SK-N-SH (cell line): Measurements from ENCODE around the gene ATP5F1E. TPM values are rescaled to one million over a fixed set of nuclear protein-coding genes. Genes with fewer than 3 reads are reported as not detected.

ENCODE experiments used
- CTCF ChIA-PET: fragments of 300-600, 350-600 bp; formaldehyde crosslinking; extraction: SDS; loops from one replicate; lab custom pipeline; 2021; lab: Yijun Ruan, JAX
- POLR2A ChIA-PET: fragments of 350-600 bp; sonication (Branson Sonifier 250); formaldehyde crosslinking; extraction: SDS; loops from one replicate; lab custom pipeline; 2020; ENCODE audit warnings: antibody characterized with exemption, inconsistent platforms; lab: Yijun Ruan, JAX
- DNase-seq: peaks from one replicate; pipeline ENCODE4 v3.0.0; 2012
- H2AFZ ChIP-seq: fragments of 200-600 bp; sonication (generic); 2 replicates; pipeline ENCODE4 v1.8.1; 2016; ENCODE audit warnings: antibody characterized with exemption, mild to moderate bottlenecking, low read depth
- H3F3A ChIP-seq: fragments of 200-600 bp; sonication (generic); replicated peaks from 2 replicates; pipeline ENCODE3; 2016; ENCODE audit warnings: antibody characterized with exemption, mild to moderate bottlenecking; ENCODE audit not compliant: insufficient read depth
- H3K27ac ChIP-seq, 2 experiments: fragments of 200-500 bp in 1 of 2; fragments of 200-600 bp in 1 of 2; sonication (Bioruptor generic) in 1 of 2; sonication (generic), shearing (Covaris generic) in 1 of 2; 2 replicates each; pipeline versions ENCODE4 v1.5.1 to v1.6.1; 2014 to 2016; ENCODE audit warnings: low read depth in 2 of 2, inconsistent platforms in 1 of 2, low read length in 1 of 2, mild to moderate bottlenecking in 1 of 2, mixed read lengths in 1 of 2
- H3K27me3 ChIP-seq: fragments of 200-600 bp; sonication (generic), shearing (Covaris generic); 2 replicates; pipeline ENCODE4 v1.6.1; 2016; ENCODE audit warnings: mixed run types; ENCODE audit not compliant: insufficient read depth
- H3K36me3 ChIP-seq, 2 experiments: fragments of 200-500 bp in 1 of 2; fragments of 200-600 bp in 1 of 2; sonication (Bioruptor generic) in 1 of 2; sonication (generic) in 1 of 2; replicated peaks in 1 of 2; 2 replicates each; pipeline versions ENCODE3 to v1.5.1; 2014 to 2016; ENCODE audit warnings: low read length in 1 of 2, mild to moderate bottlenecking in 1 of 2; ENCODE audit not compliant: insufficient read depth in 2 of 2, control insufficient read depth in 1 of 2
- H3K4me1 ChIP-seq, 2 experiments: fragments of 200-500 bp in 1 of 2; fragments of 200-600 bp in 1 of 2; sonication (Bioruptor generic) in 1 of 2; sonication (generic), shearing (Covaris generic) in 1 of 2; 2 replicates each; pipeline versions ENCODE4 v1.5.1 to v1.6.1; 2014 to 2016; ENCODE audit warnings: low read depth in 1 of 2, low read length in 1 of 2, mixed run types in 1 of 2; ENCODE audit not compliant: insufficient read depth in 2 of 2, control insufficient read depth in 1 of 2
- H3K4me2 ChIP-seq: fragments of 200-600 bp; sonication (generic), shearing (Covaris generic); 2 replicates; pipeline ENCODE4 v1.6.1; 2017; ENCODE audit warnings: mixed run types
- H3K4me3 ChIP-seq, 2 experiments: fragments of 200-500 bp in 1 of 2; fragments of 200-600 bp in 1 of 2; sonication (Bioruptor generic) in 1 of 2; sonication (generic), shearing (Covaris generic) in 1 of 2; 2 replicates each; pipeline versions ENCODE4 v1.5.1 to v1.8.1; 2014 to 2016; ENCODE audit warnings: low read depth in 2 of 2, inconsistent platforms in 1 of 2, low read length in 1 of 2, mild to moderate bottlenecking in 1 of 2, mixed read lengths in 1 of 2, moderate library complexity in 1 of 2
- H3K79me2 ChIP-seq: fragments of 200-600 bp; sonication (generic); 2 replicates; pipeline ENCODE4 v1.8.1; 2017; ENCODE audit warnings: mild to moderate bottlenecking; ENCODE audit not compliant: insufficient read depth
- H3K9ac ChIP-seq: fragments of 200-600 bp; sonication (generic); 2 replicates; pipeline ENCODE4 v1.6.1; 2017; ENCODE audit warnings: mixed run types
- H3K9me2 ChIP-seq: fragments of 200-600 bp; sonication (generic); 2 replicates; pipeline ENCODE4 v1.6.1; 2017; ENCODE audit warnings: mixed run types
- H3K9me3 ChIP-seq: fragments of 200-600 bp; sonication (generic); 2 replicates; pipeline ENCODE4 v1.6.1; 2017; ENCODE audit warnings: mixed run types, mild to moderate bottlenecking, moderate library complexity
- H4K20me1 ChIP-seq: fragments of 200-600 bp; sonication (generic); 2 replicates; pipeline ENCODE4 v1.6.1; 2017; ENCODE audit warnings: mild to moderate bottlenecking, mixed run types; ENCODE audit not compliant: insufficient read depth
- EZH2phosphoT487 ChIP-seq: fragments of 200-600 bp; sonication (generic); IDR thresholded peaks from 2 replicates; pipeline ENCODE4 v1.6.1; 2017; ENCODE audit warnings: low read depth, mixed run types, mild to moderate bottlenecking, antibody characterized with exemption, moderate library complexity, borderline replicate concordance
- FOSL2 ChIP-seq: IDR thresholded peaks from 2 replicates; pipeline ENCODE4 v1.4.0; 2012; ENCODE audit warnings: low read depth, mild to moderate bottlenecking, moderate library complexity, borderline replicate concordance
- FOXJ3 ChIP-seq: sonication (generic); formaldehyde crosslinking; IDR thresholded peaks from 2 replicates; pipeline ENCODE4 v1.5.1; 2020; ENCODE audit warnings: mild to moderate bottlenecking, missing genetic modification reagents
- FOXM1 ChIP-seq: IDR thresholded peaks from 2 replicates; pipeline ENCODE4 v1.4.0; 2012; ENCODE audit warnings: low read depth, mild to moderate bottlenecking
- GABPA ChIP-seq: IDR thresholded peaks from 2 replicates; pipeline ENCODE4 v1.4.0; 2012; ENCODE audit warnings: low read depth, mild to moderate bottlenecking
- MXI1 ChIP-seq: IDR thresholded peaks from 2 replicates; pipeline ENCODE4 v1.6.1; 2012; ENCODE audit warnings: mild to moderate bottlenecking, low read depth, low read length, improper control_type of control experiment
- RCOR1 ChIP-seq: fragments of 150-350 bp; IDR thresholded peaks from 2 replicates; pipeline ENCODE4 v1.6.1; 2017; ENCODE audit warnings: antibody characterized with exemption, low read length
- RFX5 ChIP-seq: IDR thresholded peaks from 2 replicates; pipeline ENCODE4 v1.6.1; 2012; ENCODE audit warnings: mild to moderate bottlenecking, improper control_type of control experiment, low read length
- TAF1 ChIP-seq: IDR thresholded peaks from 2 replicates; pipeline ENCODE4 v1.6.1; 2012; ENCODE audit warnings: low read depth, mild to moderate bottlenecking, low read length, moderate library complexity, borderline replicate concordance
- WGBS: methylation state at CpG from one replicate; pipeline ENCODE4 v1.1.6; 2017; ENCODE audit warnings: low lambda C conversion rate; 5-methylcytosine and 5-hydroxymethylcytosine counted together
- polyA plus RNA-seq, 3 experiments: library from polyadenylated mRNA; depleted of rRNA; stranded (reverse); fragments of >200 nt; gene quantifications; 2 replicates each; pipeline ENCODE4 v1.2.3, GENCODE V29; 2012
- TF ChIP-seq, protein P1 (sequence below): fragments of 200-600 bp; sonication (generic); IDR thresholded peaks from 2 replicates; pipeline ENCODE4 v1.6.1; 2017; ENCODE audit warnings: antibody characterized with exemption, mild to moderate bottlenecking, moderate library complexity
- TF ChIP-seq, protein P2 (sequence below): IDR thresholded peaks from 2 replicates; pipeline ENCODE4 v1.4.0; 2012; ENCODE audit warnings: low read depth, borderline replicate concordance
- TF ChIP-seq, protein P3 (sequence below): IDR thresholded peaks from 2 replicates; pipeline ENCODE4 v1.4.0; 2012; ENCODE audit warnings: low read depth, borderline replicate concordance
- TF ChIP-seq, protein P4 (sequence below): IDR thresholded peaks from 2 replicates; pipeline ENCODE4 v1.6.1; 2012; ENCODE audit warnings: mild to moderate bottlenecking, low read depth, low read length, moderate library complexity

Gene ATP5F1E
- polyA plus RNA-seq, 1 of the 3 experiments (the other 2 are of a cell fraction): 60.8 TPM

DNA sequence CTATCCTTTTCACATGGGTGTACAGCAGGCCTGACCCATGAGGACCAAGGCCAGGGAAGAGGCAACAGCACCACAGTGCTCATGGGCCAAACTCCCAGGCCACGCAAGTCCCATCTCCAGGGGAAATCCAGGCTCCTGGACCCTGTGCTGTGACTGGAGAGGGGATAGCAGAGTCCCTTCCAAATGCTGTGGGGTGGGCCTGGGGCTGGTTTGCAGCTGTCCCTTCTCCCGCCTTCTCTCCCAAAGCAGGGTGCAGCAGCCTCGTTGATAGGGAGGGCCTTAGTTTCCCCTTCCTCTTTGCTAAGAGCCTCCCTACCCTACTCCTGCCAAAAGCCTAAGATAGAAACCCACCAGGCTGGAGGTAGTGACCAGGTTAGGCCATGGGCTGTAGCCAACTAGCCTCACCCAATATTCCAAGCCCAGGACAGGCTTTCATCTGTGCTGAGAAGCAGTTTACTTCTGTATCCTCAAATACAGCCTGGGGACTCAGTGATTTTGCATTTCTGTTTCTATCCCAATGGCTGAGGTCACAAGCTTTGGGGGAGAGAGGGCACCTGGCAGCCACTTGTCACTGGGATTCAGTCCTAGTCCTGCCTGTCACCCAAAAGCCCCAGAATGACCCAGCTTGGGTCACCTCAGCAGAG lies 26.5 kb downstream of the ATP5F1E start:
- WGBS: 94% methylated on average over 2 of the region's 3 CpGs
- no peaks in the 10 kb centered on the region for H3F3A ChIP-seq
- DNase-seq: no peak
- TF ChIP-seq, protein P1, sequence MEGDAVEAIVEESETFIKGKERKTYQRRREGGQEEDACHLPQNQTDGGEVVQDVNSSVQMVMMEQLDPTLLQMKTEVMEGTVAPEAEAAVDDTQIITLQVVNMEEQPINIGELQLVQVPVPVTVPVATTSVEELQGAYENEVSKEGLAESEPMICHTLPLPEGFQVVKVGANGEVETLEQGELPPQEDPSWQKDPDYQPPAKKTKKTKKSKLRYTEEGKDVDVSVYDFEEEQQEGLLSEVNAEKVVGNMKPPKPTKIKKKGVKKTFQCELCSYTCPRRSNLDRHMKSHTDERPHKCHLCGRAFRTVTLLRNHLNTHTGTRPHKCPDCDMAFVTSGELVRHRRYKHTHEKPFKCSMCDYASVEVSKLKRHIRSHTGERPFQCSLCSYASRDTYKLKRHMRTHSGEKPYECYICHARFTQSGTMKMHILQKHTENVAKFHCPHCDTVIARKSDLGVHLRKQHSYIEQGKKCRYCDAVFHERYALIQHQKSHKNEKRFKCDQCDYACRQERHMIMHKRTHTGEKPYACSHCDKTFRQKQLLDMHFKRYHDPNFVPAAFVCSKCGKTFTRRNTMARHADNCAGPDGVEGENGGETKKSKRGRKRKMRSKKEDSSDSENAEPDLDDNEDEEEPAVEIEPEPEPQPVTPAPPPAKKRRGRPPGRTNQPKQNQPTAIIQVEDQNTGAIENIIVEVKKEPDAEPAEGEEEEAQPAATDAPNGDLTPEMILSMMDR: no peak
- TF ChIP-seq, protein P2, sequence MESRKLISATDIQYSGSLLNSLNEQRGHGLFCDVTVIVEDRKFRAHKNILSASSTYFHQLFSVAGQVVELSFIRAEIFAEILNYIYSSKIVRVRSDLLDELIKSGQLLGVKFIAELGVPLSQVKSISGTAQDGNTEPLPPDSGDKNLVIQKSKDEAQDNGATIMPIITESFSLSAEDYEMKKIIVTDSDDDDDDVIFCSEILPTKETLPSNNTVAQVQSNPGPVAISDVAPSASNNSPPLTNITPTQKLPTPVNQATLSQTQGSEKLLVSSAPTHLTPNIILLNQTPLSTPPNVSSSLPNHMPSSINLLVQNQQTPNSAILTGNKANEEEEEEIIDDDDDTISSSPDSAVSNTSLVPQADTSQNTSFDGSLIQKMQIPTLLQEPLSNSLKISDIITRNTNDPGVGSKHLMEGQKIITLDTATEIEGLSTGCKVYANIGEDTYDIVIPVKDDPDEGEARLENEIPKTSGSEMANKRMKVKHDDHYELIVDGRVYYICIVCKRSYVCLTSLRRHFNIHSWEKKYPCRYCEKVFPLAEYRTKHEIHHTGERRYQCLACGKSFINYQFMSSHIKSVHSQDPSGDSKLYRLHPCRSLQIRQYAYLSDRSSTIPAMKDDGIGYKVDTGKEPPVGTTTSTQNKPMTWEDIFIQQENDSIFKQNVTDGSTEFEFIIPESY: no peak
- H3K27ac ChIP-seq: no peak overlapping the region
- ChIA-PET POLR2A (no interaction called here), CTCF (interaction anchor here (1.4 kb wide), 1 partner anchor 12 kb away, joined by 4 read pairs; no protein-coding TSS in a partner anchor)
- H3K9me3 ChIP-seq: no peaks in the 10 kb centered on the region
- H4K20me1 ChIP-seq: no peaks in the 10 kb centered on the region
- H3K4me1 ChIP-seq: peaks cover 1 to 6% of the 10 kb centered on the region in 2 experiments; a peak in 1 of 4 replicates
- H3K4me2 ChIP-seq: no peak overlapping the region
- no peak overlapping the region for H3K4me3 ChIP-seq
- H3K9ac ChIP-seq: no peak overlapping the region
- H2AFZ ChIP-seq: no peak overlapping the region
- no peaks in the 10 kb centered on the region for H3K36me3 ChIP-seq
- H3K27me3 ChIP-seq: no peaks in the 10 kb centered on the region
- H3K9me2 ChIP-seq: no peaks in the 10 kb centered on the region
- H3K79me2 ChIP-seq: no peaks in the 10 kb centered on the region

DNA sequence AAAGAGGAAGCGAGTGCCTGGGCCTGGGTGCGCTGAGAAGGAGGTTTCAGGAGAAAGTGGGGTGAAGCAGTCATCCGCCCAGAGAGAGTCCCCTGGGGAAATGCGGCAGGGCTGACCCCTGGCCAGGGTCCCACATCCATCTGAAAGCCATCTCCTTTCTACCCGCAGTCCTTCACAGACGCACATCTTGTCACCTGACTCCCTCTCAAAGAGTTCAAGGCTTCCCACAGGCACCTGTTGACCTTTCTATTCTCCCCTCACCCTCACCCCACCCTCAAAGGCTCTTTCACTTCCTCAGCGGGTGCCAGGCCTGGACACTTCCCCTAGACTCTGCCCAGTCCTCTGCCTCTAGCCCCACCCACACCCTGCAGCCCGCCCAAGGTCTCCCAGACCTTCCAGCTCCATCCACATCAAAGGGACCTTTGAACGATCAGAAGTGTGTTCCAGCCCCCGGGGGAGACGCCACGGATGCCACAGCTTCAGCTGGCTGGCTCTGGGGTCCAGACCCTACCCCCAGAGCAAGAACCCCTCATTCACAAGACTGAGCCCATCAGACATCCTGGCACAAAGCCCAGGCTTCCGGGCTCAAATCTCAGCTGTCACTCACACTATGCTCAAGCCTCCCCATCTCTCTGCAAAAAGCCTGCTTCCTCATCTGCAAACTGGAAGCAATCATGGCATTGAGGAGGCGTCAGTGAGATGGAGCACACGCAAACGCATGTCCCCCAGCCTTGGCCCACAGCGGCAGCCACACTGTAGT lies 27.2 kb downstream of the ATP5F1E start:
- Histone ChIP-seq H3K4me1 (peaks cover 0 to 3% of the 10 kb centered on the region in 2 experiments; a peak in 1 of 4 replicates), H3F3A (no peaks in the 10 kb centered on the region), H4K20me1 (no peaks in the 10 kb centered on the region), H3K9ac (no peak overlapping the region), H3K36me3 (no peaks in the 10 kb centered on the region), H3K4me3 (no peak overlapping the region), H3K79me2 (no peaks in the 10 kb centered on the region), H3K27me3 (no peaks in the 10 kb centered on the region), H3K4me2 (no peak overlapping the region), H3K27ac (no peak overlapping the region), H2AFZ (no peak overlapping the region), H3K9me3 (no peaks in the 10 kb centered on the region), H3K9me2 (no peaks in the 10 kb centered on the region)
- WGBS: 86% methylated on average over 13 of the region's 17 CpGs
- DNase-seq: no peak
- ChIA-PET CTCF (interaction anchor here (1.4 kb wide), 1 partner anchor 13 kb away, joined by 4 read pairs; no protein-coding TSS in a partner anchor), POLR2A (no interaction called here)
- TF ChIP-seq RCOR1 (no peak), FOXM1 (no peak), MXI1 (no peak), EZH2phosphoT487 (no peak), GABPA (no peak), TAF1 (no peak), RFX5 (no peak), FOSL2 (no peak), FOXJ3 (no peak)
- TF ChIP-seq, protein P2: no peak
- TF ChIP-seq, protein P3, sequence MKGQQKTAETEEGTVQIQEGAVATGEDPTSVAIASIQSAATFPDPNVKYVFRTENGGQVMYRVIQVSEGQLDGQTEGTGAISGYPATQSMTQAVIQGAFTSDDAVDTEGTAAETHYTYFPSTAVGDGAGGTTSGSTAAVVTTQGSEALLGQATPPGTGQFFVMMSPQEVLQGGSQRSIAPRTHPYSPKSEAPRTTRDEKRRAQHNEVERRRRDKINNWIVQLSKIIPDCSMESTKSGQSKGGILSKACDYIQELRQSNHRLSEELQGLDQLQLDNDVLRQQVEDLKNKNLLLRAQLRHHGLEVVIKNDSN: no peak
- TF ChIP-seq, protein P4, sequence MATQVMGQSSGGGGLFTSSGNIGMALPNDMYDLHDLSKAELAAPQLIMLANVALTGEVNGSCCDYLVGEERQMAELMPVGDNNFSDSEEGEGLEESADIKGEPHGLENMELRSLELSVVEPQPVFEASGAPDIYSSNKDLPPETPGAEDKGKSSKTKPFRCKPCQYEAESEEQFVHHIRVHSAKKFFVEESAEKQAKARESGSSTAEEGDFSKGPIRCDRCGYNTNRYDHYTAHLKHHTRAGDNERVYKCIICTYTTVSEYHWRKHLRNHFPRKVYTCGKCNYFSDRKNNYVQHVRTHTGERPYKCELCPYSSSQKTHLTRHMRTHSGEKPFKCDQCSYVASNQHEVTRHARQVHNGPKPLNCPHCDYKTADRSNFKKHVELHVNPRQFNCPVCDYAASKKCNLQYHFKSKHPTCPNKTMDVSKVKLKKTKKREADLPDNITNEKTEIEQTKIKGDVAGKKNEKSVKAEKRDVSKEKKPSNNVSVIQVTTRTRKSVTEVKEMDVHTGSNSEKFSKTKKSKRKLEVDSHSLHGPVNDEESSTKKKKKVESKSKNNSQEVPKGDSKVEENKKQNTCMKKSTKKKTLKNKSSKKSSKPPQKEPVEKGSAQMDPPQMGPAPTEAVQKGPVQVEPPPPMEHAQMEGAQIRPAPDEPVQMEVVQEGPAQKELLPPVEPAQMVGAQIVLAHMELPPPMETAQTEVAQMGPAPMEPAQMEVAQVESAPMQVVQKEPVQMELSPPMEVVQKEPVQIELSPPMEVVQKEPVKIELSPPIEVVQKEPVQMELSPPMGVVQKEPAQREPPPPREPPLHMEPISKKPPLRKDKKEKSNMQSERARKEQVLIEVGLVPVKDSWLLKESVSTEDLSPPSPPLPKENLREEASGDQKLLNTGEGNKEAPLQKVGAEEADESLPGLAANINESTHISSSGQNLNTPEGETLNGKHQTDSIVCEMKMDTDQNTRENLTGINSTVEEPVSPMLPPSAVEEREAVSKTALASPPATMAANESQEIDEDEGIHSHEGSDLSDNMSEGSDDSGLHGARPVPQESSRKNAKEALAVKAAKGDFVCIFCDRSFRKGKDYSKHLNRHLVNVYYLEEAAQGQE: no peak
